NCI-H187 treated with DMSO at 0.1 percent for 48 hours (cell line): ENCODE results near the gene OLFM2.
"Not testable (repeated sequence)": the region's sequence is repeated elsewhere in the genome, so short reads cannot be mapped to it uniquely, and the experiment has no call there.

ENCODE experiments used
- DNase-seq: peaks from one replicate; lab custom pipeline; 2025; lab: John Stamatoyannopoulos, UW

Gene OLFM2

GRCh38 chr19:9941671-9942070 is 5.4 kb upstream of the OLFM2 start:
- DNase-seq: no peak

GRCh38 chr19:9941231-9941630 is 4.9 kb upstream of the OLFM2 start:
- DNase-seq: no peak

- no peak for DNase-seq
Measured at GRCh38 chr19:9940778-9941177, 4.5 kb upstream of the OLFM2 start.

- no peak for DNase-seq
Measured at GRCh38 chr19:9939301-9939913, 3.1 kb upstream of the OLFM2 start.

- no peak for DNase-seq
Measured at GRCh38 chr19:9937001-9937411, 691 bp upstream of the OLFM2 start.

GRCh38 chr19:9935506-9936325 is 599 bp downstream of the OLFM2 start:
- DNase-seq: no peak

GRCh38 chr19:9934132-9934950 is 2.0 kb downstream of the OLFM2 start:
- DNase-seq: no peak

- no peak for DNase-seq
Measured at GRCh38 chr19:9932835-9933234, 3.5 kb downstream of the OLFM2 start.

GRCh38 chr19:9931629-9932028 is 4.7 kb downstream of the OLFM2 start:
- DNase-seq: no peak

GRCh38 chr19:9923440-9923839 is 12.9 kb downstream of the OLFM2 start:
- DNase-seq: no peak

GRCh38 chr19:9922782-9923379 is 13.4 kb downstream of the OLFM2 start:
- not testable (repeated sequence) for DNase-seq

GRCh38 chr19:9917321-9917720 is 19.0 kb downstream of the OLFM2 start:
- DNase-seq: no peak

- no peak for DNase-seq
Measured at GRCh38 chr19:9916719-9917118, 19.6 kb downstream of the OLFM2 start.

GRCh38 chr19:9914315-9915207 is 21.8 kb downstream of the OLFM2 start:
- no peak for DNase-seq

- no peak for DNase-seq
Measured at GRCh38 chr19:9914001-9914314, 22.4 kb downstream of the OLFM2 start.

GRCh38 chr19:9913237-9914000 is 22.9 kb downstream of the OLFM2 start:
- no peak for DNase-seq

- no peak for DNase-seq
Measured at GRCh38 chr19:9912551-9913236, 23.6 kb downstream of the OLFM2 start.

GRCh38 chr19:9911524-9912185 is 24.7 kb downstream of the OLFM2 start:
- DNase-seq: no peak

GRCh38 chr19:9910625-9911024 is 25.7 kb downstream of the OLFM2 start:
- no peak for DNase-seq

- no peak for DNase-seq
Measured at GRCh38 chr19:9909251-9909650, 27.1 kb downstream of the OLFM2 start.
